ENCODE measurements around the gene PARK7.

The PARK7 gene

GRCh38 chr1:7989762-7990428, 28.4 kb downstream of the PARK7 start:
- no peak overlapping the region for H3K27ac ChIP-seq
- TF ChIP-seq, protein P1, sequence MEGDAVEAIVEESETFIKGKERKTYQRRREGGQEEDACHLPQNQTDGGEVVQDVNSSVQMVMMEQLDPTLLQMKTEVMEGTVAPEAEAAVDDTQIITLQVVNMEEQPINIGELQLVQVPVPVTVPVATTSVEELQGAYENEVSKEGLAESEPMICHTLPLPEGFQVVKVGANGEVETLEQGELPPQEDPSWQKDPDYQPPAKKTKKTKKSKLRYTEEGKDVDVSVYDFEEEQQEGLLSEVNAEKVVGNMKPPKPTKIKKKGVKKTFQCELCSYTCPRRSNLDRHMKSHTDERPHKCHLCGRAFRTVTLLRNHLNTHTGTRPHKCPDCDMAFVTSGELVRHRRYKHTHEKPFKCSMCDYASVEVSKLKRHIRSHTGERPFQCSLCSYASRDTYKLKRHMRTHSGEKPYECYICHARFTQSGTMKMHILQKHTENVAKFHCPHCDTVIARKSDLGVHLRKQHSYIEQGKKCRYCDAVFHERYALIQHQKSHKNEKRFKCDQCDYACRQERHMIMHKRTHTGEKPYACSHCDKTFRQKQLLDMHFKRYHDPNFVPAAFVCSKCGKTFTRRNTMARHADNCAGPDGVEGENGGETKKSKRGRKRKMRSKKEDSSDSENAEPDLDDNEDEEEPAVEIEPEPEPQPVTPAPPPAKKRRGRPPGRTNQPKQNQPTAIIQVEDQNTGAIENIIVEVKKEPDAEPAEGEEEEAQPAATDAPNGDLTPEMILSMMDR (IDR thresholded peaks at IDR 0.05; ENCODE audit: low read depth, low read length, missing control alignments) = no peak
- in situ Hi-C loops (cut with HindIII; ENCODE audit: low pct_ligation_motif_present, low sequenced_read_pairs) = no loop called here

DNA sequence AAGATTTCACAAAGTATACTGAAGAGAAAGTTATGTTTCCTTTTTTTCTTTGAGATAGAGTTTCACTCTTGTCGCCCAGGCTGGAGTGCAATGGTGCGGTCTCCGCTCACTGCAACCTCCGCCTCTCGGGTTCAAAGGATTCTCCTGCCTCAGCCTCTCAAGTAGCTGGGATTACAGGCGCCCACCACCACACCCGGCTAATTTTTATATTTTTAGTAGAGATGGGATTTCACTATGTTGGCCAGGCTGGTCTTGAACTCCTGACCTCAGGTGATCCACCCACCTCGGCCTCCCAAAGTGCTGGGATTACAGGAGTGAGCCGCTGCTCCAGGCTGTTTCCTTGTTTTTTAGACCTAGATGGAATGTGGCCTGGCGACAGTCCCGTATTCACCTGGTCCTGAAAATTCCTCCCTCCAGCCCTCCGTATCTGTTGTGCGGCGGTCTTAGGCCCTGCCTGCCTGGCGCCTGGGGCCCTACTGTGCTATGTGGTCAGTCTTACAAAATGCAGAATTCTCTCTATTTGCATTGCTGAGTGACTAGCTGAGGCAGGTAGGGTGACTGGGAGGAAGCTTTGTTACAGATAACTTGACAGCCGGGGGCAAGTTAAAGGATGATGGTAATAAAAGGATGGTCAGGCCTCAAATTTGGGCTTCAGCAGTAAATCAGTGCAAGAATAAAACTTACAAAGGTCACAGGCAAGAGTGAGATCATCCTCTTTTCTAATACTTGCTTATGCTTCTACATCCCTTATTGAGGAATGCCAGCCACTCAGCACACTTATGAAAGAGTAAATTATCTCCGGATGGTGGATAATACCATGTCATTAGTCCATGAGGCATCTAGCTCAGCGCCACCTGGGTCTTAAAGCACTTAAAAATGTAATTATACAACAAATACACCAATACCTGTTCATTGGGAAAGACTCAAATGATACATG, 30.3 kb downstream of the PARK7 start:
- Histone ChIP-seq H3K36me3 (replicated peaks) (peaks cover 3% of the 10 kb centered on the region), H3K27ac (no peak overlapping the region), H3K27me3 (replicated peaks) (no peaks in the 10 kb centered on the region), H3K4me3 (ENCODE audit: low read depth, low read length) (no peak overlapping the region)
- in situ Hi-C loops (cut with HindIII; ENCODE audit: low pct_ligation_motif_present, low sequenced_read_pairs) = no loop called here
- no peak for DNase-seq
- TF ChIP-seq, protein P1 (IDR thresholded peaks at IDR 0.05; ENCODE audit: low read depth, low read length, missing control alignments) = no peak

More at GRCh38 chr1:7989762-7990428, 28.4 kb downstream of the PARK7 start:
- Histone ChIP-seq H3K4me3 (ENCODE audit: low read depth, low read length) (no peak overlapping the region), H3K36me3 (replicated peaks) (peaks cover 17% of the 10 kb centered on the region), H3K27me3 (replicated peaks) (no peaks in the 10 kb centered on the region)
- DNase-seq = no peak

DNA sequence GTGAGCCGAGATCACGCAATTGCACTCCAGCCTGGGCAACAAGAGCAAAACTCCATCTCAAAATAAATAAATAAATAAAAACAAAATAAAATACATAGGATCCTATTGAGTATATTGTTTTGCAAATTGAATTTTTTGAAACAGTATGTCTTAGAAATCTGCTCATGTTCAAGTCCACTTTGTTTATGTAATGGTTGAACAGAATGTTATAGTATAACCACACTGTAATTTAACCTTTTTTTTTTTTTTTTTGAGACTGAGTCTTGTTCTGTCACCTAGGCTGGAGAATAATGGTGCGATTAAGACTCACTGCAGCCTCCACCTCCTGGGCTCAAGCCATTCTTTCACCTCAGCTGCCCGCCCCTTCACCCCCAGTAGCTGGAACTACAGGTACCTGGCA, 31.4 kb downstream of the PARK7 start:
- TF ChIP-seq, protein P1 (IDR thresholded peaks at IDR 0.05; ENCODE audit: low read depth, low read length, missing control alignments) = no peak
- in situ Hi-C loops (cut with HindIII; ENCODE audit: low pct_ligation_motif_present, low sequenced_read_pairs) = no loop called here
- Histone ChIP-seq H3K27me3 (replicated peaks) (no peaks in the 10 kb centered on the region), H3K4me3 (ENCODE audit: low read depth, low read length) (no peak overlapping the region), H3K27ac (no peak overlapping the region), H3K36me3 (replicated peaks) (no peaks in the 10 kb centered on the region)
- no peak for DNase-seq

- no peaks in the 10 kb centered on the region for H3K36me3 ChIP-seq (replicated peaks)
- H3K4me3 ChIP-seq (ENCODE audit: low read depth, low read length) = no peak overlapping the region
- H3K27ac ChIP-seq = peak overlapping the region; percentile 61
- TF ChIP-seq, protein P1 (IDR thresholded peaks at IDR 0.05; ENCODE audit: low read depth, low read length, missing control alignments) = no peak
- in situ Hi-C loops (cut with HindIII; ENCODE audit: low pct_ligation_motif_present, low sequenced_read_pairs) = no loop called here
- no peaks in the 10 kb centered on the region for H3K27me3 ChIP-seq (replicated peaks)
- peak; percentile 78 for DNase-seq
These were observed 32.3 kb downstream of the PARK7 start for GRCh38 chr1:7993593-7994479.

DNA sequence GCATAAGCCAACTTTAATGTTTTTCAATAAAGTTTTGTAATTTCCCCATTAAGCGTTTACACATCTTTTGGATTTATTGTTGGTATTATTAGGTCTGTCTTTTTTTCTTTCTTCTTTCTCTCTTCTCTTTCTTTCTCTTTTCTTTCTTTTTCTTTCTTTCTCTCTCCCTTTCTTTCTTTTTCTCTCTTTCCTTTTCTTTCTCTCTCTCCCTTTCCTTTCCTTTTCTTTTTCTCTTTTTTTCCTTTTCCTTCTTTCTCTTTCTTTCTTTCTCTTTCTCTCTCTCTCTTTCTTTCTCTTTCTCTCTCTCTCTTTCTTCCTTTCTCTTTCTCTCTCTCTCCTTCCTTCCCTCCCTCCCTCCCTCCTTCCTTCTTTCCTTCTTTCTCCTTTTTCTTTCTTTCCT, 33.3 kb downstream of the PARK7 start:
- in situ Hi-C loops (cut with HindIII; ENCODE audit: low pct_ligation_motif_present, low sequenced_read_pairs) = no loop called here
- TF ChIP-seq, protein P1 (IDR thresholded peaks at IDR 0.05; ENCODE audit: low read depth, low read length, missing control alignments) = no peak
- peak overlapping the region; percentile 61 for H3K27ac ChIP-seq
- no peak for DNase-seq
- H3K36me3 ChIP-seq (replicated peaks) = no peaks in the 10 kb centered on the region
- no peaks in the 10 kb centered on the region for H3K27me3 ChIP-seq (replicated peaks)
- H3K4me3 ChIP-seq (ENCODE audit: low read depth, low read length) = no peak overlapping the region

Measured in brain microvascular endothelial cell (primary cell).